Measurements from ENCODE around the gene NUB1.

NUB1 gene

GRCh38 chr7:151379193-151379520, 37.5 kb downstream of the NUB1 start:
- DNase-seq = no peak

GRCh38 chr7:151379534-151380198, 38.1 kb downstream of the NUB1 start:
- no peak for DNase-seq

DNA sequence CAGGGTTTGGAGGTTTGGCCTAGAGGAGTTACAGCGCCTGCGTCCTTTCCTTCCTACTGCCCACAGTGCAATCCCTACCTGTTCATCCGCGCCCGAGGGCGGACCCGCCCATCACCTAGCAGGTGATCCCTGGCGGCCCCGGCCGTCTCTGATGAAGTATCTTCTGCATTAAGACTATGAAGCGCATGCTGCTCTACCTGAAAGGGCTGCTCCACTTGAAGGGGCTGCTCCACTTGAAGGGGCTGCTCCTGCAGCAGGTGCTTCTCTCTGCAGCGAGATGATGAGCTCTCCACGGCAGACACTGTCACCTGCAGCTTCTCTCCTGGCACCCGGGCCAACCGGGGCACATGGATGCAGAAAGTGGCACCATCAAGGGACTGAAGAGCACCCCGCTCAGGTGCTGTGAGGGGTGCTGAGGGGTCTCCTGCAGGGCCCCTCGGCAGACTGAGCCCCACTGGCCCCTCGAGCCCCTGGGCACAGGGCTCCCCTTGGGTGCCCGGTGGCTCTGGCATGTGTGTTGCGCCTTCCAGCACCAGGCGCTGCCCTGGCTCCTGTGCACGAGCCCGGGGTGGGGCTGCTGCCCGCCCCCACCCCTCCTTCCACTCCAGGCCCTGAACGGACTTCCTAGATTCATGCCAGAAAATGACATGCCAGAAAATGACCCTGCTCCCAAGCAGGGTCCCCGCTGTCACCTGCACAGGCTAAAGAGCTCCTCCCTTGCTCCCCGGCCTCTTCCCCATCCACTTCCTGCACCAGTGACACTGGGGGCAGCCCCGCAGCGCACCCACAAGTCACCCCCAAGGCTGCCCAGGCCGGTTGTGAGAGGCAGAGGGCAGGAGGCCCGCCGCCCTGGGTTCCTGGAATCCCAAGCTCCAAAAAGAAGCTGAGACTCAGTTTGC, 38.8 kb downstream of the NUB1 start:
- DNase-seq = no peak

GRCh38 chr7:151381098-151381347, 39.4 kb downstream of the NUB1 start:
- no peak for DNase-seq

- no peak for DNase-seq
These were observed 39.9 kb downstream of the NUB1 start for GRCh38 chr7:151381348-151382078.

- DNase-seq = no peak
These were observed 40.7 kb downstream of the NUB1 start for GRCh38 chr7:151382079-151382885.

DNA sequence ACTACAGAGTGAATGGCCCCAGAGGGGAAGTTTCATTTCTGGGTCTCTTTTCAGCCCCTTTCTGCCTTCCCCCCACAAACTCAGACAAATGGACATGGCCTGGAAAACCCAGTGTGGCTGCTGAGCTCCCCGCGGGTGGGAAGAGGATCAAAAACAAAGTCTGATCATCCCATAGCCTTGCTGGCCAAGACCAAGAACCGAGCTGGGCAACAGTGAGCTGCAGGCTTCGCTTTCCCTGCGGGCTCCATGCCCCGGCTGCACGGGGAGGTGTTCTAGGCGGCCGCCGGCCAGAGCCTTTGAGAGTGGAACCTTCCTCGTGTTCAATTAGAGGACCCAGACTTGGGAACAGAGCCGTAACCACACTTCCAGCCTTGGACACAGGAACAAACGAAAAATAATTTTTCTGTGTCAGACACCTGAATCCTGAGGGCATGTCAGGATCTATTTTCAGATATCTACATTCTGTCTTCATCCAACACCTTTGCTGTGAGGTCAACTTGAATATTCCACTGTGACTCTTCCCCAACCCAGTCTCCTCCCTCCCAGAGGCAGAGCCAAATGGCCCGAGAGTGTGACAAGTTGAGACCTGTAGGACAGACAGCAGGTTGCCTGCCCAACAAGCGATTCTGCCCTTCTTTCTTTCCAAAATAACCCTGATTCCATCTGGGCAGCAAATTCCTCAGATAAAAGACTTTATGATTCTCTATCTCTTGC, 42.2 kb downstream of the NUB1 start:
- DNase-seq = no peak

- no peak for DNase-seq
These were observed 42.7 kb downstream of the NUB1 start for GRCh38 chr7:151384352-151384697.

DNA sequence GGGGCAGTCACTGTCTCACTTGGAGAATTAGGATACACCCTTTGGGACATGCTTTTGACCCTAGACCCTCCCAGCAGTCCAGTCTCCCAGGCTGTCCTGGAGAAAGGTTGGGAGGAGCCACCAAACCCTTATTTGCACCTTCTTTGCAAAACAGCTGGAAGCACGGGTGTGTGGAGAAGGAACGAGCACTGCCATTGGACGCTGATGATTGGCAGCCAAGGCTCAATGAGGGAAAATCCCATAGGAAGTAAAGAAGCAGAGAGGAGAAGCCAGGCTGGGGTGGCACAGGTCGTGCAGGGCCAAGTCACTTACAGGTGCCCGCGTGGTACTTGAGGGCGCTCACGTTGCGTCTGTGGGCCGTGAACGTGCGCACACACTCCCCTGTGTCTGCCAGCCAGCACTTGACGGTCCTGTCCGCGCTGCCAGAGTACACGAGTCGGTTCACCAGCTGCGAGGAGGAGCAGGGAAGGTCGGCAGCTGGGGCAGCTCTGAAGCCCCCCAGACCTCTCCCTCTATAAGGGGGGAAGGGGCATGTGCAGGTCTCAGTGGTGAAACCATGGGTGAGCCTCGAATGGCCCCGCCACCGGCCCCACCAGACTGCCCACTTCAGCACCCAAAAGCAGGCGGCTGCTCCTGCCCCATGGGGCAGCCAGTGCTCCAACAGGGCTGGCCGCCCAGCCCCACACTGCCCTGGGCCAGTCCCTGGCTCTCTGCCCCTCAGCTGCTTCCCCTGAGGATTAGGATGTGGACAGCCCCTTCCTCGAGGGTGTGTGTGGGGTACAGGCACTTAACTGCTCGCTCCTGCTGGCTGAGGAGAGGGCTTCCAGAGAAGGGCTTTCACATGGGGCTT, 43.4 kb downstream of the NUB1 start:
- no peak for DNase-seq

DNA sequence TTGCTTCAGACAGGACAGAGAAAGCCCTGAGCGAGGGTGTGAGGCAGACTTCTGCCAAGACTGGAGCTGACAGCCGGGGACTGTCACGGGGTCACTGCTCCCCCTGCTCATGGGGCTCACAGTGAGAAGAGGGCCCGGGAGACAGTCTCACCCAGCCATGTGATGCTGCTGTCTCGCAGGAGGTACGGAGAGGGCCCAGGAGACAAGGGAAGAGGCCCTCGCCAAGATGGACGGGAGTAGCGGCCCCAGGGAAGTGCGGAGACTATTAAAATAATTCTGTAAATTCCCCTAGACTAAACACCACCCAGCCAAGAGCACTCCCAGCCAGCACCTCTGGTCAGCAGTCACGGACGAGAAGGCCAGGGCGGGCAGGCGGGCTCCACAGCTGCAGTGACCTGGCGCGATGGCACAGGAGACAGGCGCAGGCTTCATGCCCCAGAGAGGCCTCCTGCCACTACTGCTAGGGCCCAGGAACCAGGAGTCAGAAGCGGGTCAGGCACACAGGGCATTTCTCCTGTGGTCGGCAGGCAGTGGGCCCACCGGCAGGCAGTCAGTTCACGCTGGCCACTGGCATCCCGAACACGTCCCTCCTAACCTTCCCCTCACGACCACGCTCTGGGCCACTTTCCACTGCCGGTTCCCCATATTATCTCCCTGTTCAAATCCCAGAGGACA, 44.2 kb downstream of the NUB1 start:
- no peak for DNase-seq

- DNase-seq = no peak
These were observed 44.9 kb downstream of the NUB1 start for GRCh38 chr7:151386301-151387160.

- no peak for DNase-seq
These were observed 45.8 kb downstream of the NUB1 start for GRCh38 chr7:151387161-151388006.

DNA sequence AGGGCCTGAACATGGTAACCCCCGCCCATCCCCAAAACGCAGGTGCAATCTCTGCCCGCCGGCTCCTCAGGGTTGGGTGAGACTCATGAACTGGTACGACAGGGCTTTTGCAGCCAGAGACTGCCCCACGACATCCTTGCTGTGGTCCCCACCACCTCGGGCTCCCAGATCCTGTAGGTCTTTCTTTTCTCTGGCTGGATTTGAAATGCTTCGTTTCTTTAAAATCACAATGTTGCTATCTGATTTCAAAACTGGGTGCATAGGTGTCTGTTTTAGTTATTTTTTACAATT, 46.3 kb downstream of the NUB1 start:
- no peak for DNase-seq

DNA sequence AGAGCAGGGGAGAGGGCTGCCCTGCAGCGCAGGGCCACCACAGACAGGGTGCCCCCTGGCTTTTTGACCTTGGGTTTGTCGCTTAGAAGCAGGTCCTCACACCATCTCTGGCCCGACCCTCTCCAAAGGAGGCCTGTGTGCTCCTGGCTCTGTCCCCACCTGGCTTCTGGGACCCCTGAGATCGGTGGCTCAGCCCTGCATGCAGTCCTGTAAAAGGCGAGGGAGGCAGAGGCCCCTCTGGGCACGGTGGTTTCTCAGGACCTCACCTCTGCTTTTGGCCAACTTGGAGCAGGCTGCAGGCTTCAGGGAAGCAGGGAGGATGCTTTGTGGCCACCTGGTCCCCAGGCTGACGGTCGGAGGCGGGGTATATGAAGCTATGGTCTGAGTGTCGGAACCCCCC, 46.8 kb downstream of the NUB1 start:
- no peak for DNase-seq

GRCh38 chr7:151389096-151389767, 47.6 kb downstream of the NUB1 start:
- no peak for DNase-seq

- DNase-seq = no peak
These were observed 48.4 kb downstream of the NUB1 start for GRCh38 chr7:151389768-151390597.

- DNase-seq = no peak
These were observed 49.2 kb downstream of the NUB1 start for GRCh38 chr7:151390598-151391357.
